ENCODE data around the gene ZNF396. TPM values are rescaled to one million over a fixed set of nuclear protein-coding genes. Genes with fewer than 3 reads are reported as not detected.

Gene ZNF396
- 1 to 10 TPM; 1.2 to 1.7 (median 1.2) TPM for total RNA-seq
- total RNA-seq (2013): 2.1 TPM

- H3K27ac Mint-ChIP-seq: peak within 1 kb of the TSS; percentile 59 to 88
- intact Hi-C loops (cut with micrococcal nuclease): loop anchor here (2.0 kb wide), 1 partner anchor 32 kb away; the partner anchor contains the start of gene ZNF24
- H3K4me3 ChIP-seq (ENCODE audit: low read length): peak within 1 kb of the TSS; percentile 78
- no peaks in the 10 kb centered on the region for H3K27me3 Mint-ChIP-seq (ENCODE audit: low read depth in 2 of 2)
- no peaks in the 10 kb centered on the region for H3K9me3 Mint-ChIP-seq
- H3K9me3 ChIP-seq (ENCODE audit: control insufficient read depth, insufficient read depth, low read length): no peaks in the 10 kb centered on the region
- no peaks in the 10 kb centered on the region for H3K36me3 ChIP-seq (ENCODE audit: control insufficient read depth, insufficient read depth, low read length)
- H3K4me1 ChIP-seq (ENCODE audit: control insufficient read depth, insufficient read depth, low read length): peaks cover 10% of the 10 kb centered on the region
- no peaks in the 10 kb centered on the region for H3K27me3 ChIP-seq (ENCODE audit: control insufficient read depth, insufficient read depth, low read length)
- H3K36me3 Mint-ChIP-seq: no peaks in the 10 kb centered on the region
- DNase-seq: peak; percentile 68 to 82
- peak; percentile 80 to 84 (median 81) for ATAC-seq
- WGBS (ENCODE audit: insufficient coverage): 4% methylated on average over 78 of the region's 78 CpGs
- peaks cover 5 to 13% of the 10 kb centered on the region in 2 donors for H3K4me1 Mint-ChIP-seq
- peak within 1 kb of the TSS; percentile 89 for H3K4me3 Mint-ChIP-seq
- TF ChIP-seq CTCF (IDR thresholded peaks at IDR 0.05): no peak
- no peak within 1 kb of the TSS for H3K27ac ChIP-seq (ENCODE audit: low read length)
These were observed at the start of gene ZNF396 for GRCh38 chr18:35376742-35377695. Gene ZNF396 (minus strand): TSS chr18:35377337. CDS start chr18:35374292, 3,045 bp downstream.

- H3K4me1 ChIP-seq (ENCODE audit: control insufficient read depth, insufficient read depth, low read length): no peaks in the 10 kb centered on the region
- WGBS (ENCODE audit: insufficient coverage): 85% methylated on average over 5 of the region's 5 CpGs
- DNase-seq (no peak), ATAC-seq (no peak)
- intact Hi-C loops (cut with micrococcal nuclease): no loop called here
- H3K4me1 Mint-ChIP-seq: no peaks in the 10 kb centered on the region
- no peak for TF ChIP-seq CTCF (IDR thresholded peaks at IDR 0.05)
- H3K27ac ChIP-seq (ENCODE audit: low read length): no peak overlapping the region
- no peaks in the 10 kb centered on the region for H3K9me3 Mint-ChIP-seq
- H3K4me3 Mint-ChIP-seq: no peak overlapping the region
- peaks cover 0 to 12% of the 10 kb centered on the region in 2 donors for H3K27me3 Mint-ChIP-seq (ENCODE audit: low read depth in 2 of 2)
- no peaks in the 10 kb centered on the region for H3K9me3 ChIP-seq (ENCODE audit: control insufficient read depth, insufficient read depth, low read length)
- H3K36me3 ChIP-seq (ENCODE audit: control insufficient read depth, insufficient read depth, low read length): no peaks in the 10 kb centered on the region
- H3K4me3 ChIP-seq (ENCODE audit: low read length): no peak overlapping the region
- no peak overlapping the region for H3K27ac Mint-ChIP-seq
- no peaks in the 10 kb centered on the region for H3K36me3 Mint-ChIP-seq
- no peaks in the 10 kb centered on the region for H3K27me3 ChIP-seq (ENCODE audit: control insufficient read depth, insufficient read depth, low read length)
These were observed 49.6 kb upstream of the ZNF396 start for GRCh38 chr18:35426786-35427185.

GRCh38 chr18:35424356-35424755 lies 47.2 kb upstream of the ZNF396 start:
- Mint-ChIP-seq H3K4me3 (no peak overlapping the region), H3K27ac (no peak overlapping the region), H3K27me3 (ENCODE audit: low read depth in 2 of 2) (peaks cover 3 to 21% of the 10 kb centered on the region in 2 donors), H3K9me3 (no peaks in the 10 kb centered on the region), H3K36me3 (no peaks in the 10 kb centered on the region), H3K4me1 (no peaks in the 10 kb centered on the region)
- WGBS (ENCODE audit: insufficient coverage): 97% methylated on average over 3 of the region's 3 CpGs
- no peak for ATAC-seq
- no peak overlapping the region for H3K27ac ChIP-seq (ENCODE audit: low read length)
- H3K4me3 ChIP-seq (ENCODE audit: low read length): no peak overlapping the region
- TF ChIP-seq CTCF (IDR thresholded peaks at IDR 0.05): no peak
- no peaks in the 10 kb centered on the region for H3K4me1 ChIP-seq (ENCODE audit: control insufficient read depth, insufficient read depth, low read length)
- H3K27me3 ChIP-seq (ENCODE audit: control insufficient read depth, insufficient read depth, low read length): no peaks in the 10 kb centered on the region
- intact Hi-C loops (cut with micrococcal nuclease): no loop called here
- no peaks in the 10 kb centered on the region for H3K9me3 ChIP-seq (ENCODE audit: control insufficient read depth, insufficient read depth, low read length)
- H3K36me3 ChIP-seq (ENCODE audit: control insufficient read depth, insufficient read depth, low read length): no peaks in the 10 kb centered on the region
- no peak for DNase-seq

Data from natural killer cell (primary cell).